ENCODE measurements around the gene RAB20.

DNA sequence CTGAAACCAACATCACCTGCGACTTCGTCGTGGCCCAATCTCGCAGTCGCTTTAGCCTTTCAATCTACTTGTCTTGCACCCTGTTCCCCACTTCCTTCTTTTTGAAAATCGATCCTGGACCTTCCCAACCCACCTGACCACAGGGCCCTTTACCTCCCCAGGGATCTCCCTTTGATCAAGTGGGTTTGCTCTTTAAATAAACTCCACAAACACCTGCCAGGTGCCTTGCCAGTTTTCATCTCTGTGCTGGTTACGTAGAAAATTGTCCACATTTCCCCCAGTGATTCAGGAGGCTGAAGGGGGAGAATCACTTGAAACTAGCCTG, 14.5 kb upstream of the RAB20 start:
- TF ChIP-seq EZH2 (IDR thresholded peaks at IDR 0.05; ENCODE audit: insufficient read depth, poor library complexity, severe bottlenecking): no peak
- TF ChIP-seq EZH2phosphoT487 (IDR thresholded peaks at IDR 0.05; ENCODE audit: insufficient read depth, low read depth): no peak
